PC-3 (cell line): ENCODE data around the gene SLC22A2. TPM values are rescaled to one million over a fixed set of nuclear protein-coding genes. Genes with fewer than 3 reads are reported as not detected.

Source experiments
- ATAC-seq: fragments of 200-7000 bp; cut with Tn5 transposase; 2 replicates; pipeline ENCODE4 v1.9.1; 2020; ENCODE audit warnings: mild to moderate bottlenecking, moderate library complexity
- BruUV-seq: library from RNA; stranded (reverse); fragments of 400-500 nt; replicated peaks from 2 replicates; lab custom pipeline; 2021; lab: Mats Ljungman, UMichigan
- CTCF ChIA-PET: fragments of 300-600 bp; sonication (Branson Sonifier 250); formaldehyde crosslinking; loops from one replicate; lab custom pipeline; 2022; ENCODE audit warnings: antibody characterized with exemption; lab: Charles Lee
- POLR2A ChIA-PET: fragments of 300-600 bp; sonication (Branson Sonifier 250); formaldehyde crosslinking; loops from one replicate; lab custom pipeline; 2022; ENCODE audit warnings: antibody characterized with exemption; ENCODE audit not compliant: unreplicated experiment; lab: Charles Lee
- DNase-seq: peaks from one replicate; pipeline ENCODE4 v3.0.0-alpha.2; 2015
- H2AFZ ChIP-seq: fragments of 300-600 bp; sonication (generic); 2 replicates; pipeline ENCODE4 v1.6.0; 2016; ENCODE audit warnings: antibody characterized with exemption, low read length
- H3F3A ChIP-seq: fragments of 300-600 bp; sonication (generic); one replicate; pipeline ENCODE4 v1.6.0; 2017; ENCODE audit warnings: antibody characterized with exemption, low read length, control low read depth, mild to moderate bottlenecking; ENCODE audit not compliant: unreplicated experiment
- H3K27ac ChIP-seq: fragments of 300-600 bp; sonication (generic); 2 replicates; pipeline ENCODE4 v1.5.1; 2016; ENCODE audit warnings: mild to moderate bottlenecking, low read length
- H3K27me3 ChIP-seq: fragments of 300-600 bp; sonication (generic); 2 replicates; pipeline ENCODE4 v1.6.1; 2016; ENCODE audit warnings: low read length, mixed read lengths
- H3K36me3 ChIP-seq: fragments of 300-600 bp; sonication (generic); 2 replicates; pipeline ENCODE4 v1.6.1; 2016; ENCODE audit warnings: low read depth, mixed run types, low read length, mixed read lengths
- H3K4me1 ChIP-seq: fragments of 300-600 bp; sonication (generic); 2 replicates; pipeline ENCODE4 v1.5.1; 2016; ENCODE audit warnings: low read length; ENCODE audit not compliant: insufficient read depth
- H3K4me2 ChIP-seq: fragments of 300-600 bp; sonication (generic); 2 replicates; pipeline ENCODE4 v1.6.0; 2016; ENCODE audit warnings: low read length
- H3K4me3 ChIP-seq: fragments of 300-600 bp; sonication (generic); 2 replicates; pipeline ENCODE4 v1.5.1; 2016; ENCODE audit warnings: mild to moderate bottlenecking, low read length, mixed read lengths
- H3K79me2 ChIP-seq: fragments of 300-600 bp; sonication (generic); 2 replicates; pipeline ENCODE4 v1.6.1; 2017; ENCODE audit warnings: low read length, mixed read lengths
- H3K9ac ChIP-seq: fragments of 300-600 bp; sonication (generic); 2 replicates; pipeline ENCODE4 v1.6.0; 2016; ENCODE audit warnings: mild to moderate bottlenecking, low read length
- H3K9me2 ChIP-seq: fragments of 300-600 bp; sonication (generic); replicated peaks from 2 replicates; pipeline ENCODE4 v1.6.1; 2016; ENCODE audit warnings: mixed run types, low read length, mixed read lengths
- H3K9me3 ChIP-seq: fragments of 300-600 bp; sonication (generic); 2 replicates; pipeline ENCODE4 v1.6.1; 2016; ENCODE audit warnings: low read length, mixed read lengths
- H4K20me1 ChIP-seq: fragments of 300-600 bp; sonication (generic); 2 replicates; pipeline ENCODE4 v1.6.1; 2016; ENCODE audit warnings: low read length, mixed read lengths
- EZH2 ChIP-seq: fragments of 300-600 bp; sonication (generic); IDR thresholded peaks from one replicate; pipeline ENCODE4 v1.6.1; 2017; ENCODE audit warnings: antibody characterized with exemption, mild to moderate bottlenecking, low read length; ENCODE audit not compliant: unreplicated experiment
- EZH2phosphoT487 ChIP-seq: fragments of 300-600 bp; sonication (generic); IDR thresholded peaks from 2 replicates; pipeline ENCODE4 v1.6.1; 2018; ENCODE audit warnings: mild to moderate bottlenecking, antibody characterized with exemption, low read length, borderline replicate concordance
- intact Hi-C: fragments of 100-400 bp; cut with micrococcal nuclease; formaldehyde crosslinking; loops from 2 replicates; pipeline ENCODE4 v1.9.0; 2023
- total RNA-seq: library from RNA; depleted of rRNA; stranded (reverse); fragments of >200 nt; gene quantifications from 2 replicates; pipeline ENCODE4 v1.2.3, GENCODE V29; 2014
- TF ChIP-seq, protein P1 (sequence below): fragments of 300-600 bp; sonication (generic); conservative IDR thresholded peaks from 2 replicates; pipeline ENCODE4 v1.5.1; 2017; ENCODE audit warnings: antibody characterized with exemption, low read depth, mild to moderate bottlenecking, low read length

SLC22A2 gene
- total RNA-seq, 1 experiment from 2014 or later = not detected

DNA sequence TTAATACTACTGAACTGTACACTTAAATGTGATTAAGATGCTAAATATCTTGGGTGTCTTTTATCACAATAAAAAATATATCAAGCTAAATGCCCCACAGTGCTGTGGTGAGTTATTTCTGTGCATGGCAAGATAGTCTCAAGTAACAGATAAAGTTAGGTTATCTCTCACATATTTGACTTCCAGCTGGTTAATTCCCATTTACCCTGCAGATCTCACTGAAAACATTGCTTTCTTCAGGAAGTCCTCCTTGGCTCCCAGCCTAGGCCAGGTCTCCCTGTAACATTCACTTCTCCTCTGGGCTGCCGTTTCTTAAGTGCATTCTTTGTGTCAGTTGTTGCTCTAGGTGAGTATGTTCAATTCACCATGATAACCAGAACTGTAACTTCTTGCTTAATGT, 77.9 kb downstream of the SLC22A2 start:
- H3K79me2 ChIP-seq = no peaks in the 10 kb centered on the region
- TF ChIP-seq EZH2phosphoT487 = no peak
- TF ChIP-seq, protein P1, sequence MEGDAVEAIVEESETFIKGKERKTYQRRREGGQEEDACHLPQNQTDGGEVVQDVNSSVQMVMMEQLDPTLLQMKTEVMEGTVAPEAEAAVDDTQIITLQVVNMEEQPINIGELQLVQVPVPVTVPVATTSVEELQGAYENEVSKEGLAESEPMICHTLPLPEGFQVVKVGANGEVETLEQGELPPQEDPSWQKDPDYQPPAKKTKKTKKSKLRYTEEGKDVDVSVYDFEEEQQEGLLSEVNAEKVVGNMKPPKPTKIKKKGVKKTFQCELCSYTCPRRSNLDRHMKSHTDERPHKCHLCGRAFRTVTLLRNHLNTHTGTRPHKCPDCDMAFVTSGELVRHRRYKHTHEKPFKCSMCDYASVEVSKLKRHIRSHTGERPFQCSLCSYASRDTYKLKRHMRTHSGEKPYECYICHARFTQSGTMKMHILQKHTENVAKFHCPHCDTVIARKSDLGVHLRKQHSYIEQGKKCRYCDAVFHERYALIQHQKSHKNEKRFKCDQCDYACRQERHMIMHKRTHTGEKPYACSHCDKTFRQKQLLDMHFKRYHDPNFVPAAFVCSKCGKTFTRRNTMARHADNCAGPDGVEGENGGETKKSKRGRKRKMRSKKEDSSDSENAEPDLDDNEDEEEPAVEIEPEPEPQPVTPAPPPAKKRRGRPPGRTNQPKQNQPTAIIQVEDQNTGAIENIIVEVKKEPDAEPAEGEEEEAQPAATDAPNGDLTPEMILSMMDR = no peak
- no peak for TF ChIP-seq EZH2
- H3K27ac ChIP-seq = no peak overlapping the region
- no peaks in the 10 kb centered on the region for H4K20me1 ChIP-seq
- H3K9me2 ChIP-seq = no peaks in the 10 kb centered on the region
- ChIA-PET POLR2A (no interaction called here), CTCF (no interaction called here)
- H3K4me2 ChIP-seq = no peak overlapping the region
- H3K36me3 ChIP-seq = no peaks in the 10 kb centered on the region
- no peak overlapping the region for H2AFZ ChIP-seq
- H3K4me3 ChIP-seq = no peak overlapping the region
- H3K4me1 ChIP-seq = no peaks in the 10 kb centered on the region
- H3F3A ChIP-seq = no peaks in the 10 kb centered on the region
- ATAC-seq = no peak
- H3K27me3 ChIP-seq = no peaks in the 10 kb centered on the region
- no peak for DNase-seq
- no peaks in the 10 kb centered on the region for H3K9me3 ChIP-seq
- BruUV-seq = no TSS peak
- no peak overlapping the region for H3K9ac ChIP-seq
- intact Hi-C loops = no loop called here

DNA sequence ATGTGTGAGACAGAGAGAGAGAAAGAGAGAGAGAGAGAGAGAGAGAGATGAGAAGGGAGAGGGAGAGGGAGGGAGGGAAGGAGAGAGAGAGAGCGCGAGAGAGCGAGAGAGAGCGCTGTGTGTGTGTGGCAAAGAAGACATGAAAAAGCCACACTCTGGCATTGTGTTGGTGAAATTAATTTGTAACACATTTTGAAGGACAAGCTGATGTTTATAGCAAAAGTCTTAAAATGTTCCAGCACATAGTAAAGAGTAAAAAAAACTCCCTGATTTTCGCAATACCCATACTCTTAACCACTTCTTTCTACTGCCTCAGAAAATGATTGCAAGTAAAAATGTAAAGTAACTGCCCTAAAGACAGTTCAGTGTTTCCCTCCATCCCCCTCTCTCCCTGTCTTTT, 80.3 kb downstream of the SLC22A2 start:
- DNase-seq = no peak
- no peaks in the 10 kb centered on the region for H3K9me3 ChIP-seq
- ChIA-PET POLR2A (no interaction called here), CTCF (no interaction called here)
- H3K4me2 ChIP-seq = no peak overlapping the region
- no peaks in the 10 kb centered on the region for H3K36me3 ChIP-seq
- H2AFZ ChIP-seq = no peak overlapping the region
- H3K4me3 ChIP-seq = no peak overlapping the region
- H3K27me3 ChIP-seq = no peaks in the 10 kb centered on the region
- no peaks in the 10 kb centered on the region for H4K20me1 ChIP-seq
- intact Hi-C loops = no loop called here
- no peaks in the 10 kb centered on the region for H3K79me2 ChIP-seq
- no peaks in the 10 kb centered on the region for H3K9me2 ChIP-seq
- no peaks in the 10 kb centered on the region for H3F3A ChIP-seq
- ATAC-seq = no peak
- H3K9ac ChIP-seq = no peak overlapping the region
- H3K4me1 ChIP-seq = no peaks in the 10 kb centered on the region
- H3K27ac ChIP-seq = no peak overlapping the region
- BruUV-seq = no TSS peak
- TF ChIP-seq EZH2 = no peak
- TF ChIP-seq, protein P1 = no peak
- no peak for TF ChIP-seq EZH2phosphoT487

DNA sequence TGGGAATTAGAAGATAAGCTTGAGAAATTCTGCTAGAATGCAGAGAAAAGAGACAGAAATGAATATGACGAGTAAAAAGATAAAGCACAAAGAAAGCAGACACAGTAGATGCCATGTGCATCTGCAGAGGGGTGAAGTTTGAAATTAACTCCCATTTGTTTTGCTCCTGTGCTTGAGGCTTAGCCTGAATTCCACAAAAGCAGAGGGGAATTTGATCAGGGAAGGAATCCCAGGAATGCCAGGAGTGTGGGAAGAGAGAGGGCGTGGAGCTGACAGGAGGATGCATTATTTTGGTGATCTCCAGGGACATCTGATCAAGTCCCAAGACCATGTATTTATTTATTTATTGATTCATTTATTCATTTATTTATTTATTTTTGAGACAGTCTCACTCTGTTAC, 81.4 kb downstream of the SLC22A2 start:
- no peak overlapping the region for H3K9ac ChIP-seq
- H3K4me2 ChIP-seq = no peak overlapping the region
- no peaks in the 10 kb centered on the region for H3K4me1 ChIP-seq
- DNase-seq (peak; percentile 30), ATAC-seq (no peak)
- H3K27ac ChIP-seq = no peak overlapping the region
- no peaks in the 10 kb centered on the region for H3K79me2 ChIP-seq
- H3K4me3 ChIP-seq = no peak overlapping the region
- H4K20me1 ChIP-seq = no peaks in the 10 kb centered on the region
- intact Hi-C loops = no loop called here
- H3K27me3 ChIP-seq = no peaks in the 10 kb centered on the region
- no peaks in the 10 kb centered on the region for H3K9me2 ChIP-seq
- BruUV-seq = no TSS peak
- no peak overlapping the region for H2AFZ ChIP-seq
- POLR2A ChIA-PET = no interaction called here
- no peaks in the 10 kb centered on the region for H3F3A ChIP-seq
- TF ChIP-seq EZH2 = no peak
- TF ChIP-seq, protein P1 = no peak
- TF ChIP-seq EZH2phosphoT487 = no peak
- no peaks in the 10 kb centered on the region for H3K9me3 ChIP-seq
- no peaks in the 10 kb centered on the region for H3K36me3 ChIP-seq
- CTCF ChIA-PET = no interaction called here
